WTC11 (cell line): ENCODE data around the gene SGCB. TPM values are rescaled to one million over a fixed set of nuclear protein-coding genes. Genes with fewer than 3 reads are reported as not detected.

ENCODE experiments used
- ATAC-seq: fragments of 200-7000 bp; cut with Tn5 transposase; 2 replicates; pipeline ENCODE4 v1.10.0; 2021; ENCODE audit warnings: mild to moderate bottlenecking, moderate library complexity
- CTCF ChIA-PET: fragments of 300-600 bp; sonication (Branson Sonifier 250); formaldehyde crosslinking; loops from one replicate; lab custom pipeline; 2021; ENCODE audit warnings: antibody characterized with exemption; lab: Charles Lee
- POLR2A ChIA-PET: fragments of 350-600 bp; sonication (Branson Sonifier 250); formaldehyde crosslinking; loops from one replicate; lab custom pipeline; 2021; ENCODE audit warnings: antibody characterized with exemption; lab: Charles Lee
- DNase-seq: peaks from one replicate; pipeline ENCODE4 v3.0.0; 2021; ENCODE audit warnings: low spot score
- H3K27ac Mint-ChIP-seq: 2 replicates; pipeline ENCODE4 v1.8.0; 2021; ENCODE audit warnings: mixed read lengths
- H3K27me3 Mint-ChIP-seq: 2 replicates; pipeline ENCODE4 v1.8.0; 2021; ENCODE audit warnings: low read depth, mild to moderate bottlenecking, moderate library complexity, mixed read lengths
- H3K36me3 Mint-ChIP-seq: 2 replicates; pipeline ENCODE4 v1.8.0; 2021; ENCODE audit warnings: mixed read lengths
- H3K4me1 Mint-ChIP-seq: 2 replicates; pipeline ENCODE4 v1.8.0; 2022; ENCODE audit warnings: mixed read lengths
- H3K4me3 Mint-ChIP-seq: 2 replicates; pipeline ENCODE4 v1.8.0; 2021; ENCODE audit warnings: mild to moderate bottlenecking, moderate library complexity, mixed read lengths
- H3K9me3 Mint-ChIP-seq: 2 replicates; pipeline ENCODE4 v1.8.0; 2021; ENCODE audit warnings: mixed read lengths
- ARID4B ChIP-seq: sonication (generic); formaldehyde crosslinking; IDR thresholded peaks from 2 replicates; pipeline ENCODE4 v1.8.0; 2023; ENCODE audit warnings: missing genetic modification reagents, mild to moderate bottlenecking, borderline replicate concordance
- ATF1 ChIP-seq: sonication (generic); formaldehyde crosslinking; IDR thresholded peaks from 2 replicates; pipeline ENCODE4 v1.8.1; 2023; ENCODE audit warnings: mild to moderate bottlenecking, moderate library complexity, missing genetic modification reagents
- CDX4 ChIP-seq: fragments of 250-450 bp; sonication (Bioruptor Pico); IDR thresholded peaks from 2 replicates; pipeline ENCODE4 v1.9.0; 2021; ENCODE audit warnings: moderate library complexity, mild to moderate bottlenecking, inconsistent platforms, borderline replicate concordance
- CREB1 ChIP-seq: sonication (generic); formaldehyde crosslinking; IDR thresholded peaks from 2 replicates; pipeline ENCODE4 v1.8.0; 2023; ENCODE audit warnings: mild to moderate bottlenecking, missing genetic modification reagents
- E2F4 ChIP-seq: sonication (generic); formaldehyde crosslinking; IDR thresholded peaks from 2 replicates; pipeline ENCODE4 v1.8.1; 2022; ENCODE audit warnings: low read depth, mild to moderate bottlenecking, moderate library complexity, missing genetic modification reagents, borderline replicate concordance
- ESRRA ChIP-seq: sonication (generic); formaldehyde crosslinking; IDR thresholded peaks from 2 replicates; pipeline ENCODE4 v1.8.1; 2022; ENCODE audit warnings: mild to moderate bottlenecking, missing genetic modification reagents, borderline replicate concordance
- FOXP1 ChIP-seq: sonication (generic); formaldehyde crosslinking; IDR thresholded peaks from 2 replicates; pipeline ENCODE4 v1.8.0; 2022; ENCODE audit warnings: missing genetic modification reagents, mild to moderate bottlenecking, moderate library complexity, borderline replicate concordance
- IRF2 ChIP-seq: sonication (generic); formaldehyde crosslinking; IDR thresholded peaks from 2 replicates; pipeline ENCODE4 v1.8.0; 2022; ENCODE audit warnings: low read depth, missing genetic modification reagents, borderline replicate concordance
- JAZF1 ChIP-seq: fragments of 250-450 bp; sonication (Bioruptor Pico); IDR thresholded peaks from 2 replicates; pipeline ENCODE4 v1.9.0; 2021; ENCODE audit warnings: moderate library complexity, mild to moderate bottlenecking, inconsistent platforms
- NFE2L1 ChIP-seq: sonication (generic); formaldehyde crosslinking; IDR thresholded peaks from 2 replicates; pipeline ENCODE4 v1.8.1; 2023; ENCODE audit warnings: missing genetic modification reagents
- RORB ChIP-seq: fragments of 250-450 bp; sonication (Bioruptor Pico); IDR thresholded peaks from 2 replicates; pipeline ENCODE4 v1.9.0; 2021; ENCODE audit warnings: mild to moderate bottlenecking
- SMAD3 ChIP-seq: sonication (generic); formaldehyde crosslinking; IDR thresholded peaks from 2 replicates; pipeline ENCODE4 v1.8.0; 2022; ENCODE audit warnings: missing genetic modification reagents, mild to moderate bottlenecking, borderline replicate concordance
- SOX15 ChIP-seq: fragments of 250-450 bp; sonication (Bioruptor Pico); IDR thresholded peaks from 2 replicates; pipeline ENCODE4 v1.9.0; 2021; ENCODE audit warnings: mild to moderate bottlenecking
- TCF7 ChIP-seq: sonication (generic); formaldehyde crosslinking; IDR thresholded peaks from 2 replicates; pipeline ENCODE4 v1.8.0; 2022; ENCODE audit warnings: mild to moderate bottlenecking, low read depth, missing genetic modification reagents, moderate library complexity
- TEAD1 ChIP-seq: sonication (generic); formaldehyde crosslinking; IDR thresholded peaks from 2 replicates; pipeline ENCODE4 v1.8.0; 2022; ENCODE audit warnings: mild to moderate bottlenecking, missing genetic modification reagents
- TEAD4 ChIP-seq: sonication (generic); formaldehyde crosslinking; IDR thresholded peaks from 2 replicates; pipeline ENCODE4 v1.8.0; 2022; ENCODE audit warnings: mild to moderate bottlenecking, missing genetic modification reagents
- TP53 ChIP-seq: sonication (generic); formaldehyde crosslinking; IDR thresholded peaks from 2 replicates; pipeline ENCODE4 v1.8.1; 2023; ENCODE audit warnings: mild to moderate bottlenecking, missing genetic modification reagents
- ZBTB21 ChIP-seq: sonication (generic); formaldehyde crosslinking; IDR thresholded peaks from 2 replicates; pipeline ENCODE4 v1.8.1; 2023; ENCODE audit warnings: mild to moderate bottlenecking, missing genetic modification reagents, borderline replicate concordance
- ZNF121 ChIP-seq: sonication (generic); formaldehyde crosslinking; IDR thresholded peaks from 2 replicates; pipeline ENCODE4 v1.8.0; 2023; ENCODE audit warnings: missing genetic modification reagents
- ZNF219 ChIP-seq: sonication (generic); formaldehyde crosslinking; IDR thresholded peaks from 2 replicates; pipeline ENCODE4 v1.8.0; 2023; ENCODE audit warnings: missing genetic modification reagents, mild to moderate bottlenecking, borderline replicate concordance
- ZNF232 ChIP-seq: sonication (generic); formaldehyde crosslinking; IDR thresholded peaks from 2 replicates; pipeline ENCODE4 v1.8.0; 2022; ENCODE audit warnings: mild to moderate bottlenecking, missing genetic modification reagents
- ZNF671 ChIP-seq: fragments of 250-450 bp; sonication (Bioruptor Pico); IDR thresholded peaks from 2 replicates; pipeline ENCODE4 v1.8.0; 2021; ENCODE audit warnings: mild to moderate bottlenecking
- total RNA-seq: library from RNA; stranded (reverse); gene quantifications from 3 replicates; pipeline ENCODE4 v1.2.3, GENCODE V29; 2021
- TF ChIP-seq, protein P1 (sequence below): sonication (generic); formaldehyde crosslinking; IDR thresholded peaks from 2 replicates; pipeline ENCODE4 v1.8.0; 2022; ENCODE audit warnings: mild to moderate bottlenecking, missing genetic modification reagents
- TF ChIP-seq, protein P2 (sequence below): sonication (generic); formaldehyde crosslinking; IDR thresholded peaks from 2 replicates; pipeline ENCODE4 v1.8.1; 2023; ENCODE audit warnings: mild to moderate bottlenecking, missing genetic modification reagents, borderline replicate concordance

SGCB gene
- total RNA-seq, 1 experiment from 2014 or later = 27.6 TPM

DNA sequence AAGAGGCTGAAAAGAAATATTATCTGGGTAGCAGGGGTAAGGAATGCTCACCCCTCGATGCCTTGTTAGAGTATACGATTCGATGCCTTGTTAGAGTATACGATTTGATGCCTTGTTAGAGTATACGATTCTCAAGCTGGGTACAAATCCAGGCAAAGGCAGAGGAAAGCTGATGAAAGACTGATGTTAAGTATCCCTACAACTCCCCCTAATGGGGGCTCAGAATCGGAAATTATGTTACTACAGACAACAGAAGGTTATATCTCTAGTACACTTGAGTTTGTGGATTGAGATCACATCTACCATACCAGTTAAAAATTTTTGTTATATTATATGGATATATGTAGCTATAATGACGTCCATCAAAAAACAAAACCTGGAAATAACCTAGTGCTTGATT, 22.7 kb downstream of the SGCB start (continued):
- TF ChIP-seq CDX4 (CRISPR knock-in tag) (no peak), CREB1 (CRISPR knock-in tag) (no peak), SMAD3 (no peak), ZNF671 (CRISPR knock-in tag) (no peak), ZNF232 (CRISPR knock-in tag) (no peak), NFE2L1 (CRISPR knock-in tag) (no peak), TEAD1 (no peak)
- TF ChIP-seq, protein P1, sequence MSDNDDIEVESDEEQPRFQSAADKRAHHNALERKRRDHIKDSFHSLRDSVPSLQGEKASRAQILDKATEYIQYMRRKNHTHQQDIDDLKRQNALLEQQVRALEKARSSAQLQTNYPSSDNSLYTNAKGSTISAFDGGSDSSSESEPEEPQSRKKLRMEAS (CRISPR knock-in tag) = no peak

- H3K9me3 Mint-ChIP-seq = no peaks in the 10 kb centered on the region
- no peak overlapping the region for H3K4me3 Mint-ChIP-seq
- peaks cover 7% of the 10 kb centered on the region; the same call in 1 of the 2 replicates for H3K4me1 Mint-ChIP-seq
- DNase-seq (no peak), ATAC-seq (no peak; the same call in 1 of the 2 replicates)
- TF ChIP-seq ZNF232 (CRISPR knock-in tag) (no peak), ZNF121 (no peak), TP53 (CRISPR knock-in tag) (no peak), ATF1 (no peak), CDX4 (CRISPR knock-in tag) (no peak), JAZF1 (CRISPR knock-in tag) (no peak), TCF7 (CRISPR knock-in tag) (no peak), RORB (CRISPR knock-in tag) (no peak), IRF2 (CRISPR knock-in tag) (no peak), CREB1 (CRISPR knock-in tag) (no peak), E2F4 (CRISPR knock-in tag) (no peak), ARID4B (CRISPR knock-in tag) (no peak), FOXP1 (no peak), ZBTB21 (no peak), SOX15 (CRISPR knock-in tag) (no peak), ESRRA (CRISPR knock-in tag) (no peak), ZNF219 (CRISPR knock-in tag) (no peak), TEAD4 (CRISPR knock-in tag) (no peak)
- TF ChIP-seq, protein P2, sequence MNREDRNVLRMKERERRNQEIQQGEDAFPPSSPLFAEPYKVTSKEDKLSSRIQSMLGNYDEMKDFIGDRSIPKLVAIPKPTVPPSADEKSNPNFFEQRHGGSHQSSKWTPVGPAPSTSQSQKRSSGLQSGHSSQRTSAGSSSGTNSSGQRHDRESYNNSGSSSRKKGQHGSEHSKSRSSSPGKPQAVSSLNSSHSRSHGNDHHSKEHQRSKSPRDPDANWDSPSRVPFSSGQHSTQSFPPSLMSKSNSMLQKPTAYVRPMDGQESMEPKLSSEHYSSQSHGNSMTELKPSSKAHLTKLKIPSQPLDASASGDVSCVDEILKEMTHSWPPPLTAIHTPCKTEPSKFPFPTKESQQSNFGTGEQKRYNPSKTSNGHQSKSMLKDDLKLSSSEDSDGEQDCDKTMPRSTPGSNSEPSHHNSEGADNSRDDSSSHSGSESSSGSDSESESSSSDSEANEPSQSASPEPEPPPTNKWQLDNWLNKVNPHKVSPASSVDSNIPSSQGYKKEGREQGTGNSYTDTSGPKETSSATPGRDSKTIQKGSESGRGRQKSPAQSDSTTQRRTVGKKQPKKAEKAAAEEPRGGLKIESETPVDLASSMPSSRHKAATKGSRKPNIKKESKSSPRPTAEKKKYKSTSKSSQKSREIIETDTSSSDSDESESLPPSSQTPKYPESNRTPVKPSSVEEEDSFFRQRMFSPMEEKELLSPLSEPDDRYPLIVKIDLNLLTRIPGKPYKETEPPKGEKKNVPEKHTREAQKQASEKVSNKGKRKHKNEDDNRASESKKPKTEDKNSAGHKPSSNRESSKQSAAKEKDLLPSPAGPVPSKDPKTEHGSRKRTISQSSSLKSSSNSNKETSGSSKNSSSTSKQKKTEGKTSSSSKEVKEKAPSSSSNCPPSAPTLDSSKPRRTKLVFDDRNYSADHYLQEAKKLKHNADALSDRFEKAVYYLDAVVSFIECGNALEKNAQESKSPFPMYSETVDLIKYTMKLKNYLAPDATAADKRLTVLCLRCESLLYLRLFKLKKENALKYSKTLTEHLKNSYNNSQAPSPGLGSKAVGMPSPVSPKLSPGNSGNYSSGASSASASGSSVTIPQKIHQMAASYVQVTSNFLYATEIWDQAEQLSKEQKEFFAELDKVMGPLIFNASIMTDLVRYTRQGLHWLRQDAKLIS (CRISPR knock-in tag) = no peak
- no peaks in the 10 kb centered on the region for H3K36me3 Mint-ChIP-seq
- ChIA-PET POLR2A (no interaction called here), CTCF (interaction anchor here (0.8 to 1.5 kb wide), 8 partner anchors 16 to 179 kb away, joined by 3 to 8 read pairs (median 5); partner anchors contain the start of gene DCUN1D4)
- no peak overlapping the region for H3K27ac Mint-ChIP-seq
- no peaks in the 10 kb centered on the region for H3K27me3 Mint-ChIP-seq
Measured at GRCh38 chr4:52014903-52015302, 23.2 kb downstream of the SGCB start.
